ENCODE measurements around the gene CDH23.

Gene CDH23

GRCh38 chr10:71564194-71564820, 167.6 kb downstream of the CDH23 start:
- ATAC-seq: no peak
- TF ChIP-seq CSRNP3 (CRISPR knock-in tag; IDR thresholded peaks at IDR 0.05) (no peak), ZNF8 (CRISPR knock-in tag; IDR thresholded peaks at IDR 0.05) (no peak), ISL1 (CRISPR knock-in tag; IDR thresholded peaks at IDR 0.05) (no peak), ARNTL (CRISPR knock-in tag; IDR thresholded peaks at IDR 0.05; ENCODE audit: borderline replicate concordance, low read depth) (no peak), BACH2 (CRISPR knock-in tag; IDR thresholded peaks at IDR 0.05; ENCODE audit: borderline replicate concordance) (no peak), CREB5 (CRISPR knock-in tag; IDR thresholded peaks at IDR 0.05; ENCODE audit: low read depth) (no peak), ESRRG (CRISPR knock-in tag; IDR thresholded peaks at IDR 0.05) (no peak), TSHZ2 (CRISPR knock-in tag; IDR thresholded peaks at IDR 0.05) (no peak), RARB (CRISPR knock-in tag; IDR thresholded peaks at IDR 0.05) (no peak)

GRCh38 chr10:71565284-71566000, 168.7 kb downstream of the CDH23 start:
- ATAC-seq: no peak
- TF ChIP-seq ISL1 (CRISPR knock-in tag; IDR thresholded peaks at IDR 0.05) (no peak), TCF4 (CRISPR knock-in tag; IDR thresholded peaks at IDR 0.05; ENCODE audit: borderline replicate concordance) (no peak), ARNTL (CRISPR knock-in tag; IDR thresholded peaks at IDR 0.05; ENCODE audit: borderline replicate concordance, low read depth) (no peak), ZC3H10 (CRISPR knock-in tag; IDR thresholded peaks at IDR 0.05) (no peak), CSRNP3 (CRISPR knock-in tag; IDR thresholded peaks at IDR 0.05) (no peak), BACH2 (CRISPR knock-in tag; IDR thresholded peaks at IDR 0.05; ENCODE audit: borderline replicate concordance) (no peak), GLIS3 (CRISPR knock-in tag; IDR thresholded peaks at IDR 0.05) (no peak), CSDC2 (CRISPR knock-in tag; IDR thresholded peaks at IDR 0.05) (no peak)

GRCh38 chr10:71567006-71567405, 170.3 kb downstream of the CDH23 start:
- ATAC-seq: no peak
- TF ChIP-seq ARNTL (CRISPR knock-in tag; IDR thresholded peaks at IDR 0.05; ENCODE audit: borderline replicate concordance, low read depth): no peak
- no peak for TF ChIP-seq OSR1 (CRISPR knock-in tag; IDR thresholded peaks at IDR 0.05)
- no peak for TF ChIP-seq TSHZ2 (CRISPR knock-in tag; IDR thresholded peaks at IDR 0.05)
- TF ChIP-seq TCF4 (CRISPR knock-in tag; IDR thresholded peaks at IDR 0.05; ENCODE audit: borderline replicate concordance): no peak
- no peak for TF ChIP-seq ZNF8 (CRISPR knock-in tag; IDR thresholded peaks at IDR 0.05)
- TF ChIP-seq ISL1 (CRISPR knock-in tag; IDR thresholded peaks at IDR 0.05): no peak
- no peak for TF ChIP-seq RARB (CRISPR knock-in tag; IDR thresholded peaks at IDR 0.05)
- TF ChIP-seq CSRNP3 (CRISPR knock-in tag; IDR thresholded peaks at IDR 0.05): no peak
- TF ChIP-seq GLIS3 (CRISPR knock-in tag; IDR thresholded peaks at IDR 0.05): no peak
- TF ChIP-seq CSDC2 (CRISPR knock-in tag; IDR thresholded peaks at IDR 0.05): no peak
- TF ChIP-seq CREB5 (CRISPR knock-in tag; IDR thresholded peaks at IDR 0.05; ENCODE audit: low read depth): no peak
- TF ChIP-seq BACH2 (CRISPR knock-in tag; IDR thresholded peaks at IDR 0.05; ENCODE audit: borderline replicate concordance): no peak
- TF ChIP-seq SNAI2 (CRISPR knock-in tag; IDR thresholded peaks at IDR 0.05): no peak
- TF ChIP-seq ZNF70 (CRISPR knock-in tag; IDR thresholded peaks at IDR 0.05): no peak
- TF ChIP-seq TOX (CRISPR knock-in tag; IDR thresholded peaks at IDR 0.05; ENCODE audit: borderline replicate concordance): no peak
- no peak for TF ChIP-seq ZC3H10 (CRISPR knock-in tag; IDR thresholded peaks at IDR 0.05)
- no peak for TF ChIP-seq PPARA (CRISPR knock-in tag; IDR thresholded peaks at IDR 0.05; ENCODE audit: borderline replicate concordance)
- no peak for TF ChIP-seq PATZ1 (CRISPR knock-in tag; IDR thresholded peaks at IDR 0.05; ENCODE audit: borderline replicate concordance)
